ENCODE data around the gene NAPB. TPM values are rescaled to one million over a fixed set of nuclear protein-coding genes. Genes with fewer than 3 reads are reported as not detected.

NAPB gene
- total RNA-seq, 4 donors from 2014 or later: 7.4 to 13.9 (median 11.9) TPM

GRCh38 chr20:23441850-23442313 is 20.6 kb upstream of the NAPB start:
- TF ChIP-seq POLR2A (IDR thresholded peaks at IDR 0.05): no peak
- peak; percentile 45 to 76 (median 64) for TF ChIP-seq CTCF (IDR thresholded peaks at IDR 0.05)
- Histone ChIP-seq H3K4me1 (no peaks in the 10 kb centered on the region), H3K36me3 (no peaks in the 10 kb centered on the region), H3K9me3 (no peaks in the 10 kb centered on the region), H3K4me3 (no peak overlapping the region), H3K27ac (no peak overlapping the region), H3K27me3 (no peaks in the 10 kb centered on the region)
- peak; percentile 51 to 81 (median 60) for DNase-seq

- TF ChIP-seq POLR2A (IDR thresholded peaks at IDR 0.05): no peak
- TF ChIP-seq CTCF (IDR thresholded peaks at IDR 0.05): no peak
- no peak for DNase-seq
- Histone ChIP-seq H3K4me1 (peaks cover 0 to 7% (median 0%) of the 10 kb centered on the region in 4 donors), H3K27ac (no peak overlapping the region), H3K27me3 (no peaks in the 10 kb centered on the region), H3K36me3 (no peaks in the 10 kb centered on the region), H3K9me3 (no peaks in the 10 kb centered on the region), H3K4me3 (no peak overlapping the region)
These were observed 18.7 kb upstream of the NAPB start for GRCh38 chr20:23440004-23440403.

- TF ChIP-seq CTCF (IDR thresholded peaks at IDR 0.05) (no peak), POLR2A (IDR thresholded peaks at IDR 0.05) (no peak)
- Histone ChIP-seq H3K4me1 (peaks cover 0 to 7% (median 0%) of the 10 kb centered on the region in 4 donors), H3K4me3 (no peak overlapping the region), H3K9me3 (no peaks in the 10 kb centered on the region), H3K27ac (no peak overlapping the region), H3K36me3 (no peaks in the 10 kb centered on the region), H3K27me3 (no peaks in the 10 kb centered on the region)
- DNase-seq: no peak
These were observed 17.4 kb upstream of the NAPB start for GRCh38 chr20:23438661-23439060.

GRCh38 chr20:23437126-23437899 is 16.0 kb upstream of the NAPB start:
- Histone ChIP-seq H3K4me3 (no peak overlapping the region), H3K27ac (no peak overlapping the region)

GRCh38 chr20:23436681-23437080 is 15.4 kb upstream of the NAPB start:
- H3K4me1 ChIP-seq: peaks cover 0 to 7% (median 0%) of the 10 kb centered on the region in 4 donors
- H3K27ac ChIP-seq: no peak overlapping the region
- H3K36me3 ChIP-seq: no peaks in the 10 kb centered on the region
- TF ChIP-seq CTCF (IDR thresholded peaks at IDR 0.05): no peak
- no peak for TF ChIP-seq POLR2A (IDR thresholded peaks at IDR 0.05)
- H3K4me3 ChIP-seq: no peak overlapping the region
- no peak for DNase-seq
- no peaks in the 10 kb centered on the region for H3K27me3 ChIP-seq
- H3K9me3 ChIP-seq: no peaks in the 10 kb centered on the region

More at GRCh38 chr20:23437126-23437899, 16.0 kb upstream of the NAPB start:
- no peaks in the 10 kb centered on the region for H3K27me3 ChIP-seq
- no peak for DNase-seq
- no peaks in the 10 kb centered on the region for H3K36me3 ChIP-seq
- TF ChIP-seq POLR2A (IDR thresholded peaks at IDR 0.05) (no peak), CTCF (IDR thresholded peaks at IDR 0.05) (no peak)
- H3K9me3 ChIP-seq: no peaks in the 10 kb centered on the region
- peaks cover 0 to 7% (median 0%) of the 10 kb centered on the region in 4 donors for H3K4me1 ChIP-seq
